Vagina (tissue), 2 donors: Measurements from ENCODE around the gene JOSD2. TPM values are rescaled to one million over a fixed set of nuclear protein-coding genes. Genes with fewer than 3 reads are reported as not detected.

Experiments
- DNase-seq, 2 donors: peaks; one replicate each; pipeline ENCODE4 v3.0.0-alpha.2; 2017; ENCODE audit errors: extremely low spot score in 2 of 2
- H3K27ac ChIP-seq: fragments of 200-600 bp; sonication (generic); one replicate; pipeline ENCODE4 v1.5.1; 2019
- H3K27me3 ChIP-seq: fragments of 200-600 bp; sonication (generic); one replicate; pipeline ENCODE4 v1.5.1; 2019
- H3K36me3 ChIP-seq, 2 donors: fragments of 200-600 bp; sonication (generic); one replicate each; pipeline ENCODE4 v1.5.1; 2017 to 2019
- H3K4me1 ChIP-seq: fragments of 200-600 bp; sonication (generic); one replicate; pipeline ENCODE4 v1.5.1; 2019
- H3K4me3 ChIP-seq, 2 donors: fragments of 200-600 bp; sonication (generic); 1 replicate in 1 of 2; 2 replicates in 1 of 2; pipeline ENCODE4 v1.5.1; 2016 to 2019
- H3K9me3 ChIP-seq: fragments of 200-600 bp; sonication (generic); one replicate; pipeline ENCODE4 v1.5.1; 2019
- CTCF ChIP-seq, 3 experiments: fragments of 450-650 bp in 2 of 3; fragments of 200-600 bp in 1 of 3; sonication (generic) in 1 of 3; IDR thresholded peaks; one replicate each; pipeline ENCODE4 v1.5.1; 2017 to 2019; ENCODE audit warnings: antibody characterized with exemption in 3 of 3, mild to moderate bottlenecking in 2 of 3, moderate library complexity in 2 of 3
- POLR2A ChIP-seq, 2 donors: fragments of 450-650 bp; IDR thresholded peaks; one replicate each; pipeline ENCODE4 v1.6.1; 2017; ENCODE audit warnings: antibody characterized with exemption in 2 of 2, mild to moderate bottlenecking in 2 of 2, moderate library complexity in 2 of 2
- POLR2AphosphoS5 ChIP-seq, 2 donors: sonication (generic); formaldehyde crosslinking; IDR thresholded peaks; one replicate each; pipeline ENCODE4 v1.9.0; 2017; ENCODE audit warnings: antibody characterized with exemption in 2 of 2, mild to moderate bottlenecking in 2 of 2, low read depth in 1 of 2; ENCODE audit not compliant: insufficient read depth in 1 of 2
- intact Hi-C: fragments of 100-400 bp; cut with DNase I; formaldehyde crosslinking; loops from one replicate; pipeline ENCODE4 v1.15.1; 2023
- total RNA-seq: library from RNA; depleted of rRNA; stranded (reverse); fragments of >200 nt; gene quantifications from one replicate; pipeline ENCODE4 v1.2.3, GENCODE V29; 2016

The JOSD2 gene
- total RNA-seq, 1 donor from 2014 or later, result 60.9 TPM

- intact Hi-C loops, result no loop called here
- Histone ChIP-seq H3K27me3 (no peaks in the 10 kb centered on the region), H3K36me3 (no peaks in the 10 kb centered on the region), H3K4me1 (peaks cover 10% of the 10 kb centered on the region), H3K9me3 (no peaks in the 10 kb centered on the region), H3K4me3 (no peak overlapping the region), H3K27ac (no peak overlapping the region)
- DNase-seq, result no peak
- TF ChIP-seq POLR2AphosphoS5 (IDR thresholded peaks at IDR 0.05; ENCODE audit: insufficient read depth in 1 of 2, low read depth in 1 of 2), result no peak
- TF ChIP-seq CTCF (IDR thresholded peaks at IDR 0.05), result no peak
- TF ChIP-seq POLR2A (IDR thresholded peaks at IDR 0.05), result no peak
Observed at GRCh38 chr19:50505856-50506611, 5.0 kb downstream of the JOSD2 start.

GRCh38 chr19:50501568-50502475, 9.2 kb downstream of the JOSD2 start:
- Histone ChIP-seq H3K27ac (no peak overlapping the region), H3K4me1 (no peaks in the 10 kb centered on the region), H3K9me3 (no peaks in the 10 kb centered on the region), H3K27me3 (no peaks in the 10 kb centered on the region), H3K36me3 (no peaks in the 10 kb centered on the region), H3K4me3 (no peak overlapping the region)
- TF ChIP-seq CTCF (IDR thresholded peaks at IDR 0.05), result no peak
- TF ChIP-seq POLR2AphosphoS5 (IDR thresholded peaks at IDR 0.05; ENCODE audit: insufficient read depth in 1 of 2, low read depth in 1 of 2), result no peak
- TF ChIP-seq POLR2A (IDR thresholded peaks at IDR 0.05), result no peak
- no peak for DNase-seq
- intact Hi-C loops, result no loop called here

- Histone ChIP-seq H3K27ac (no peak overlapping the region), H3K9me3 (no peaks in the 10 kb centered on the region), H3K27me3 (no peaks in the 10 kb centered on the region), H3K4me3 (no peak overlapping the region), H3K4me1 (no peaks in the 10 kb centered on the region), H3K36me3 (no peaks in the 10 kb centered on the region)
- DNase-seq, result no peak
- intact Hi-C loops, result no loop called here
- TF ChIP-seq CTCF (IDR thresholded peaks at IDR 0.05) (no peak), POLR2A (IDR thresholded peaks at IDR 0.05) (no peak), POLR2AphosphoS5 (IDR thresholded peaks at IDR 0.05; ENCODE audit: insufficient read depth in 1 of 2, low read depth in 1 of 2) (no peak)
Observed at GRCh38 chr19:50501186-50501567, 9.8 kb downstream of the JOSD2 start.

DNA sequence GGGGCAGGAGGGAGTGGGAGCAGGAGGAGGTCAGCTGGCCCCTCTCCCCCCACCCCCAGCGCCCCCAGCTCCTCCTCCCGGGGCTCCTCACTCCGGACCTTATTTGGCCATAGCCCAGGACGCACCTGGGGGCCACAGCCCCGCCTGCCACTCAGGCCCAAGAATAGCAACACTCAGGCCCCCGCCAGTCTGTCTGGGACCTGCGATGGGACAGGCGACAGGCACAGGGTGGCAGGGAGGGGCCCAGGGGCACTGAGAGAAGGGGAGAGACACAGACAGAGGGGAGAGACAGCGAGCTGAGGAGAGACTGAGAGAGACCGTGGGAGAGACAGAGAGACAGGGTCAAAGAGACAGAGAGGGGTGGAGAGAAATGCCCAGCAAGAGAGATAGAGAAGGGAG, 10.2 kb downstream of the JOSD2 start:
- Histone ChIP-seq H3K9me3 (no peaks in the 10 kb centered on the region), H3K4me3 (no peak overlapping the region), H3K27ac (no peak overlapping the region), H3K27me3 (no peaks in the 10 kb centered on the region), H3K36me3 (no peaks in the 10 kb centered on the region), H3K4me1 (no peaks in the 10 kb centered on the region)
- intact Hi-C loops, result no loop called here
- DNase-seq, result no peak
- TF ChIP-seq POLR2A (IDR thresholded peaks at IDR 0.05), result no peak
- TF ChIP-seq CTCF (IDR thresholded peaks at IDR 0.05), result no peak
